ENCODE data around the gene SNAI1.

Gene SNAI1

GRCh38 chr20:50029083-50029696, 46.4 kb downstream of the SNAI1 start:
- no peaks in the 10 kb centered on the region for H3K36me3 ChIP-seq (ENCODE audit: control insufficient read depth, insufficient read depth, low read length)
- peaks cover 12% of the 10 kb centered on the region; the same call in 1 of the 2 replicates for H3K4me1 ChIP-seq (ENCODE audit: control insufficient read depth, insufficient read depth, low read length)
- H3K27ac ChIP-seq (ENCODE audit: low read depth, low read length), result no peak overlapping the region
- no peak overlapping the region for H3K9ac ChIP-seq (ENCODE audit: low read length)
- H3K4me3 ChIP-seq (ENCODE audit: low read depth, low read length), result no peak overlapping the region
- no peaks in the 10 kb centered on the region for H3K9me3 ChIP-seq (ENCODE audit: control insufficient read depth, insufficient read depth, low read depth, low read length)
- no peaks in the 10 kb centered on the region for H3K27me3 ChIP-seq (ENCODE audit: control insufficient read depth, insufficient read depth, low read length)

- Histone ChIP-seq H3K9me3 (ENCODE audit: control insufficient read depth, insufficient read depth, low read depth, low read length) (no peaks in the 10 kb centered on the region), H3K27me3 (ENCODE audit: control insufficient read depth, insufficient read depth, low read length) (no peaks in the 10 kb centered on the region), H3K9ac (ENCODE audit: low read length) (no peak overlapping the region), H3K4me3 (ENCODE audit: low read depth, low read length) (no peak overlapping the region), H3K27ac (ENCODE audit: low read depth, low read length) (no peak overlapping the region), H3K36me3 (ENCODE audit: control insufficient read depth, insufficient read depth, low read length) (no peaks in the 10 kb centered on the region), H3K4me1 (ENCODE audit: control insufficient read depth, insufficient read depth, low read length) (peaks cover 15% of the 10 kb centered on the region; the same call in 1 of the 2 replicates)
Observed at GRCh38 chr20:50029697-50030461, 47.1 kb downstream of the SNAI1 start.

GRCh38 chr20:50032955-50033666, 50.3 kb downstream of the SNAI1 start:
- H3K9me3 ChIP-seq (ENCODE audit: control insufficient read depth, insufficient read depth, low read depth, low read length), result no peaks in the 10 kb centered on the region
- no peaks in the 10 kb centered on the region for H3K36me3 ChIP-seq (ENCODE audit: control insufficient read depth, insufficient read depth, low read length)
- H3K27ac ChIP-seq (ENCODE audit: low read depth, low read length), result no peak overlapping the region
- H3K4me1 ChIP-seq (ENCODE audit: control insufficient read depth, insufficient read depth, low read length), result peaks cover 16% of the 10 kb centered on the region; the same call in 1 of the 2 replicates
- no peak overlapping the region for H3K9ac ChIP-seq (ENCODE audit: low read length)
- H3K4me3 ChIP-seq (ENCODE audit: low read depth, low read length), result no peak overlapping the region
- H3K27me3 ChIP-seq (ENCODE audit: control insufficient read depth, insufficient read depth, low read length), result no peaks in the 10 kb centered on the region

DNA sequence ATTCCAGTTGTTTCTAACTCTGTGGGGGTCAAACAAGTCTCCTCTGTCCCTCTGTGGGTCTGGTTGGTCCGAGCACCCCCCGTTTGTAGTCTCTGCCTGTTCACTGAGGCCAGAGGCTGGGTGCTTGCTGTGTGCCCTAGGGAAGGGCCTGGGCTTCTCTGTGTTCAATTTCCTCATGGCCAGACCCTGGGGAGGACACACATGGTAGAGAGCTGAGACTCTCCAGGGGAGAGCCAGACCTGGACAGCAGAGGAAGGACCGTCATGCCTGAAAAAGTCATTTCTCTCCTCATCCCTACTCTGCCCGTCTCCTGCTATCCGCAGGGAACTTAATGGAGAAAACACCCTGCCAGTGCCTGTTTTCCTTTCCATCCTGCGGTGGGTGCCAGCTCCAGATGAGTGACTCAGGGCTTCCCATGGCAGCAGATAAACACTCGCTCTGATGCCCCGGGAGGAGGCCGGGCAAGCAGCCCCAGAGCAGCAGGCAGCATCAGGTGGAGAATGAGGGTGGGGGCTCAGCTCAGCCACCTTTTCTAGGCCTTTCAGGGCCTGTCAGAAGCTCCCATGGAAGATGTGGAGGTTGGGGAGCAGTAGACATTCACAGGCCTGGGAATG, 51.9 kb downstream of the SNAI1 start:
- H3K27ac ChIP-seq (ENCODE audit: low read depth, low read length), result no peak overlapping the region
- no peaks in the 10 kb centered on the region for H3K36me3 ChIP-seq (ENCODE audit: control insufficient read depth, insufficient read depth, low read length)

DNA sequence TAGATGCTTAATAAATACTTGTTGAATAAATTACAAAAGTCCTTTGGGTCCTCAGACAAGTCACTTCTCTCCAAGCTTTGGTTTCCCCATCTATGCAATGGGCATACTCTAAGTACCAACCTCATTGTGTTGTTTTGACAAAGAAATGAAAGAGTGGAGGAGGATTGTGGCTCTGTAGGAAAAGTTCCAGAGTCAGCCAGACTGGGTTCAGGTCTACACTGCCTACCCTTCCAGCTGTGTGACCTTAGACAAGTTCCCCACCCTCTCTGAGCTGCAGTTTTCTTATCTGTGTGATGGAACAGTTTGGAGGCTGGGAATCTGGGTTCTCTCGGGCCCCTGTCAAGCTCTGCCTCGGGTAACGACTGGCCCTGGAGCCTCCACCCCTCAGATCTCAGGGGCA, 53.9 kb downstream of the SNAI1 start:
- Histone ChIP-seq H3K27me3 (ENCODE audit: control insufficient read depth, insufficient read depth, low read length) (no peaks in the 10 kb centered on the region), H3K9me3 (ENCODE audit: control insufficient read depth, insufficient read depth, low read depth, low read length) (no peaks in the 10 kb centered on the region), H3K4me3 (ENCODE audit: low read depth, low read length) (no peak overlapping the region), H3K36me3 (ENCODE audit: control insufficient read depth, insufficient read depth, low read length) (no peaks in the 10 kb centered on the region), H3K27ac (ENCODE audit: low read depth, low read length) (no peak overlapping the region), H3K9ac (ENCODE audit: low read length) (no peak overlapping the region), H3K4me1 (ENCODE audit: control insufficient read depth, insufficient read depth, low read length) (peaks cover 29% of the 10 kb centered on the region)

More for the DNA sequence above, 51.9 kb downstream of the SNAI1 start:
- H3K9ac ChIP-seq (ENCODE audit: low read length), result no peak overlapping the region
- no peak overlapping the region for H3K4me3 ChIP-seq (ENCODE audit: low read depth, low read length)
- H3K4me1 ChIP-seq (ENCODE audit: control insufficient read depth, insufficient read depth, low read length), result peaks cover 21% of the 10 kb centered on the region
- H3K9me3 ChIP-seq (ENCODE audit: control insufficient read depth, insufficient read depth, low read depth, low read length), result no peaks in the 10 kb centered on the region
- H3K27me3 ChIP-seq (ENCODE audit: control insufficient read depth, insufficient read depth, low read length), result no peaks in the 10 kb centered on the region

- H3K27me3 ChIP-seq (ENCODE audit: control insufficient read depth, insufficient read depth, low read length), result no peaks in the 10 kb centered on the region
- H3K9ac ChIP-seq (ENCODE audit: low read length), result no peak overlapping the region
- no peaks in the 10 kb centered on the region for H3K36me3 ChIP-seq (ENCODE audit: control insufficient read depth, insufficient read depth, low read length)
- no peak overlapping the region for H3K4me3 ChIP-seq (ENCODE audit: low read depth, low read length)
- no peak overlapping the region for H3K27ac ChIP-seq (ENCODE audit: low read depth, low read length)
- peaks cover 29% of the 10 kb centered on the region for H3K4me1 ChIP-seq (ENCODE audit: control insufficient read depth, insufficient read depth, low read length)
- no peaks in the 10 kb centered on the region for H3K9me3 ChIP-seq (ENCODE audit: control insufficient read depth, insufficient read depth, low read depth, low read length)
Observed at GRCh38 chr20:50037123-50037522, 54.3 kb downstream of the SNAI1 start.

GRCh38 chr20:50037575-50037974, 54.8 kb downstream of the SNAI1 start:
- H3K27ac ChIP-seq (ENCODE audit: low read depth, low read length), result no peak overlapping the region
- H3K4me1 ChIP-seq (ENCODE audit: control insufficient read depth, insufficient read depth, low read length), result peaks cover 29% of the 10 kb centered on the region
- H3K27me3 ChIP-seq (ENCODE audit: control insufficient read depth, insufficient read depth, low read length), result no peaks in the 10 kb centered on the region
- H3K36me3 ChIP-seq (ENCODE audit: control insufficient read depth, insufficient read depth, low read length), result no peaks in the 10 kb centered on the region
- no peaks in the 10 kb centered on the region for H3K9me3 ChIP-seq (ENCODE audit: control insufficient read depth, insufficient read depth, low read depth, low read length)
- no peak overlapping the region for H3K9ac ChIP-seq (ENCODE audit: low read length)
- no peak overlapping the region for H3K4me3 ChIP-seq (ENCODE audit: low read depth, low read length)

- Histone ChIP-seq H3K9ac (ENCODE audit: low read length) (no peak overlapping the region), H3K36me3 (ENCODE audit: control insufficient read depth, insufficient read depth, low read length) (no peaks in the 10 kb centered on the region), H3K4me1 (ENCODE audit: control insufficient read depth, insufficient read depth, low read length) (peaks cover 29% of the 10 kb centered on the region), H3K27me3 (ENCODE audit: control insufficient read depth, insufficient read depth, low read length) (no peaks in the 10 kb centered on the region), H3K4me3 (ENCODE audit: low read depth, low read length) (no peak overlapping the region), H3K27ac (ENCODE audit: low read depth, low read length) (no peak overlapping the region), H3K9me3 (ENCODE audit: control insufficient read depth, insufficient read depth, low read depth, low read length) (no peaks in the 10 kb centered on the region)
Observed at GRCh38 chr20:50038169-50038568, 55.4 kb downstream of the SNAI1 start.
